Lung (tissue), 12 donors: Measurements from ENCODE around the gene MARK3. TPM values are rescaled to one million over a fixed set of nuclear protein-coding genes. Genes with fewer than 3 reads are reported as not detected.

Experiments
- ATAC-seq: fragments of 200-7000 bp; cut with Tn5 transposase; one replicate; pipeline ENCODE4 v1.9.1; 2020; ENCODE audit warnings: moderate number of reproducible peaks; ENCODE audit not compliant: insufficient read depth, low FRiP score
- DNase-seq, 3 donors: peaks; one replicate each; pipeline ENCODE4 v3.0.0-alpha.2; 2013 to 2017
- H3K27ac ChIP-seq, 2 donors: one replicate each; pipeline ENCODE4 v1.5.1; 2013; ENCODE audit warnings: mild to moderate bottlenecking in 2 of 2, moderate library complexity in 2 of 2, control low read depth in 1 of 2, inconsistent platforms in 1 of 2, low read depth in 1 of 2, low read length in 1 of 2
- H3K27me3 ChIP-seq, 3 donors: one replicate each; pipeline ENCODE4 v1.5.1; 2013; ENCODE audit warnings: low read length in 2 of 3; ENCODE audit not compliant: control insufficient read depth in 3 of 3, insufficient read depth in 3 of 3
- H3K36me3 ChIP-seq, 4 donors: one replicate each; pipeline ENCODE4 v1.5.1; 2013; ENCODE audit warnings: low read length in 4 of 4, mild to moderate bottlenecking in 1 of 4, moderate library complexity in 1 of 4; ENCODE audit not compliant: control insufficient read depth in 4 of 4, insufficient read depth in 4 of 4
- H3K4me1 ChIP-seq, 5 donors: one replicate each; pipeline ENCODE4 v1.5.1; 2013; ENCODE audit warnings: low read length in 5 of 5, mild to moderate bottlenecking in 2 of 5, moderate library complexity in 1 of 5; ENCODE audit not compliant: control insufficient read depth in 5 of 5, insufficient read depth in 5 of 5
- H3K4me3 ChIP-seq: one replicate; pipeline ENCODE4 v1.5.1; 2013; ENCODE audit warnings: mild to moderate bottlenecking, control low read depth, moderate library complexity
- H3K9ac ChIP-seq, 2 donors: one replicate each; pipeline ENCODE4 v1.5.1; 2013; ENCODE audit warnings: low read length in 2 of 2, control low read depth in 1 of 2; ENCODE audit not compliant: insufficient read depth in 1 of 2
- H3K9me3 ChIP-seq, 4 donors: one replicate each; pipeline ENCODE4 v1.5.1; 2013; ENCODE audit warnings: low read length in 3 of 4, mild to moderate bottlenecking in 1 of 4, moderate library complexity in 1 of 4; ENCODE audit not compliant: control insufficient read depth in 4 of 4, insufficient read depth in 3 of 4
- WGBS, 2 donors: extraction: QIAGEN DNeasy Blood & Tissue Kit; methylation state at CpG; one replicate each; pipeline ENCODE4 v1.1.7; 2013; 5-methylcytosine and 5-hydroxymethylcytosine counted together
- polyA plus RNA-seq, 2 donors: library from polyadenylated mRNA; stranded (reverse); fragments of 200-250 nt; gene quantifications; one replicate each; pipeline ENCODE4 v1.2.1, GENCODE V29; 2013
- total RNA-seq, 2 donors: library from RNA; depleted of rRNA in 1 of 2; stranded (reverse); fragments of >200 nt in 1 of 2; gene quantifications; one replicate each; pipeline ENCODE4 v1.2.1, GENCODE V29; 2014 to 2021
- TF ChIP-seq, protein P1 (sequence below): IDR thresholded peaks from 2 replicates; pipeline ENCODE4 v1.5.1; 2012; ENCODE audit warnings: mild to moderate bottlenecking; ENCODE audit errors: control extremely low read depth, extremely low read depth
- donor health status: control.
- donor health status: control.
- donor health status: Bipolar disorder and iron deficiency.
- donor health status: healthy.
- donor health status: DM: yes; HTN: yes; CAD: no.

The MARK3 gene
- total and polyA plus RNA-seq, 4 donors, result 56.2 to 177 (median 101) TPM

DNA sequence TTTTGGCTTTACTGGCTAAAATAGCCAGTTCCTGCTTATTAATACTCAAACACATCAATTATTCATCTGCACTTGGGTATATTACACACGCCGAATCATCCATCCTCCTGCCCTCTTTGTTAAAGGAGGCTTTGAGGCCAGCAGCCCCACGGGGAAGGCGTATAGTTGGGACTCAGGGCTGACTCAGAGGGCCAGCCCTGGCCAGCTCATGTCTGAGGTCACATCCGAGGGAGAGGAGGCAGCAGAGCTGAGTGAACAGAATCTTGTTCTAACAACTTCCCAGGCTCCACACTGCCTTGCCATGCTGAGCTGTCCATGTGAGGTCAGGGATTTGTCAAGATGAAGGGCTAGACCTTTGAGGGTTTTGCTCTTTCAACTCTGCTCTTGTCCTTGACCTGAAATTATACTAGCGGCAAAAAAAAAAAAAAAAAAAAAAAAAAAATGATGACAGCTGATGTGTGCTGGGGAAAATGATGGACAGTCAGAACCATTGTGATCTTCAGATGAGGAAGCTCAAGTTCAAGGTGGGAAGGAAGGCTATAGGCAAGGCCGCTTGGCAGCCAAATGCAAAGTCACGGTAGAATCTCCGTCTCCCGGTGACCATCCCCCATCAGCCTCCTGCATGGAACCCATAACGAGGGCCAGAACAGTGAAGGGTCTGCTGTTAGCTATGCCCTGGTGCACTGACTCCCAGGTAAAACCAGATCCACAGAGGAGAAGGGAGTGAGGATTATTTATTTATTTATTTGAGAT is 12.5 kb upstream of the MARK3 start:
- Histone ChIP-seq H3K9me3 (no peaks in the 10 kb centered on the region), H3K9ac (no peak overlapping the region), H3K4me1 (no peaks in the 10 kb centered on the region), H3K27me3 (no peaks in the 10 kb centered on the region), H3K27ac (no peak overlapping the region), H3K4me3 (no peak overlapping the region), H3K36me3 (no peaks in the 10 kb centered on the region)
- TF ChIP-seq, protein P1, sequence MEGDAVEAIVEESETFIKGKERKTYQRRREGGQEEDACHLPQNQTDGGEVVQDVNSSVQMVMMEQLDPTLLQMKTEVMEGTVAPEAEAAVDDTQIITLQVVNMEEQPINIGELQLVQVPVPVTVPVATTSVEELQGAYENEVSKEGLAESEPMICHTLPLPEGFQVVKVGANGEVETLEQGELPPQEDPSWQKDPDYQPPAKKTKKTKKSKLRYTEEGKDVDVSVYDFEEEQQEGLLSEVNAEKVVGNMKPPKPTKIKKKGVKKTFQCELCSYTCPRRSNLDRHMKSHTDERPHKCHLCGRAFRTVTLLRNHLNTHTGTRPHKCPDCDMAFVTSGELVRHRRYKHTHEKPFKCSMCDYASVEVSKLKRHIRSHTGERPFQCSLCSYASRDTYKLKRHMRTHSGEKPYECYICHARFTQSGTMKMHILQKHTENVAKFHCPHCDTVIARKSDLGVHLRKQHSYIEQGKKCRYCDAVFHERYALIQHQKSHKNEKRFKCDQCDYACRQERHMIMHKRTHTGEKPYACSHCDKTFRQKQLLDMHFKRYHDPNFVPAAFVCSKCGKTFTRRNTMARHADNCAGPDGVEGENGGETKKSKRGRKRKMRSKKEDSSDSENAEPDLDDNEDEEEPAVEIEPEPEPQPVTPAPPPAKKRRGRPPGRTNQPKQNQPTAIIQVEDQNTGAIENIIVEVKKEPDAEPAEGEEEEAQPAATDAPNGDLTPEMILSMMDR, result no peak
- 75% methylated on average over 11 of the region's 11 CpGs for WGBS, 2 donors
- ATAC-seq, result no peak
- no peak for DNase-seq

DNA sequence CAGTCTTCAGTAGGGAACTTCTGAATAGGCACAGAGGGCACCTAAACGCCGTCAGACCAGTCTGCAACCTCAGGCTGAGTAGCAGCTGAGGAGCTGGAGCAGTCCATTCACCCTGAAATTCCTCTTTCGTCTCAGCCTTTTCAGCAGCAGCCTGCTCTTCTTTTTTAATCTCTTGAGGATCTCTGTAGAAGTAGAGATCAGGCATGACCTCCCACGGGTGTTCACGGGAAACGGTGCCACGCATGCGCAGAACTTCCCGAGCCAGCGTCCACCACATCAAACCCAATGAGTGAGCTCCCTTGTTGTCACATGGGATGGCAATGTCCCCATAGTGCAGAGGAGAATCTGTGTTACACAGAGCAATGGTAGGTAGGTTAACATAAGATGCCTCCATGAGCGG is 11.1 kb upstream of the MARK3 start:
- TF ChIP-seq, protein P1, result no peak
- DNase-seq, result no peak
- WGBS, 2 donors, result 86 to 92% methylated on average over 11 of the region's 11 CpGs
- ATAC-seq, result no peak
- Histone ChIP-seq H3K27ac (no peak overlapping the region), H3K9ac (no peak overlapping the region), H3K27me3 (no peaks in the 10 kb centered on the region), H3K36me3 (no peaks in the 10 kb centered on the region), H3K9me3 (no peaks in the 10 kb centered on the region), H3K4me3 (no peak overlapping the region), H3K4me1 (no peaks in the 10 kb centered on the region)

DNA sequence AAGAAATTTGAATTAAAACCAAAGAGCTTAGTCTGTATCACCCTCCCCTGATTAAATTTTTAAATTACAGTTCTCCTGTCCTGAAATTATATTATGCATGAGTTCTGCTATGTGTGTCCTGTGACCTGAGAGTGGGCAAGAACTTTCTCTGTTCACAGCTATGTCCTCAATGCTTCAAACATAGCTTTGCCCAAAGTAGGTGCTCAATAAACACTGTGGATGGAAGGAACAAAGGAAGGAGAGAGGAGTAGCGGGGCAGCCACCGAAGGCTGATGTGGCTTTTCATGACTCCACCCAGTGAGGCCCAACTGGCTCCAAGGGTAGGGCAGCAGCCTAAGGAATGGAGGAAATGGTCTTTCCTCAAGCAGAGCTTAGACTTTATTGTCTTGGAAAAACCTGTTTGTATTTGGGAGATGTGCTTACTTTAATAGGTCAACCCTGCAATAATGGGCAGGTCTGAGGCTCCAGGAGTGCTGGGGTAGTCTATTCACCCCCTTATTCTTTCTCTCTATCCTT is 7.6 kb upstream of the MARK3 start:
- TF ChIP-seq, protein P1, result no peak
- ATAC-seq (no peak), DNase-seq (no peak)
- Histone ChIP-seq H3K36me3 (no peaks in the 10 kb centered on the region), H3K4me3 (no peak overlapping the region), H3K27ac (no peak overlapping the region), H3K27me3 (peaks cover 0 to 2% (median 0%) of the 10 kb centered on the region in 3 donors), H3K9me3 (peaks cover 0 to 2% (median 0%) of the 10 kb centered on the region in 4 donors), H3K4me1 (peaks cover 0 to 3% (median 0%) of the 10 kb centered on the region in 5 donors), H3K9ac (no peak overlapping the region)
- WGBS, 2 donors, result 42 to 83% methylated on average over 2 of the region's 2 CpGs
